ENCODE data around the gene ATP6V0E2.

ATP6V0E2 gene

GRCh38 chr7:149877890-149878522 is 4.2 kb downstream of the ATP6V0E2 start:
- Histone ChIP-seq H3K36me3 (replicated peaks in 1 of 2; ENCODE audit: control insufficient read depth in 2 of 2, insufficient read depth in 2 of 2, low read length in 2 of 2) (peaks cover 2 to 19% of the 10 kb centered on the region in 2 donors), H2AFZ (ENCODE audit: low read length) (no peak overlapping the region), H3K4me3 (ENCODE audit: low read length in 2 of 2) (no peak overlapping the region), H2BK120ac (ENCODE audit: low read depth, low read length) (no peak overlapping the region), H3K79me1 (ENCODE audit: low read depth, low read length) (peaks cover 4% of the 10 kb centered on the region), H2BK12ac (ENCODE audit: low read length) (no peak overlapping the region), H3K4ac (ENCODE audit: low read length) (no peak overlapping the region), H3K9ac (ENCODE audit: low read depth, low read length, poor library complexity) (no peak overlapping the region), H3K27me3 (ENCODE audit: control insufficient read depth in 3 of 3, insufficient read depth in 3 of 3, low read depth in 1 of 3, low read length in 3 of 3) (peaks cover 0 to 3% (median 0%) of the 10 kb centered on the region in 3 experiments), H3K27ac (replicated peaks; ENCODE audit: low read length) (no peak overlapping the region), H2BK5ac (ENCODE audit: low read length) (no peak overlapping the region), H4K91ac (ENCODE audit: low read depth, low read length, poor library complexity) (peak overlapping the region; percentile 85), H3K9me3 (replicated peaks in 1 of 2; ENCODE audit: control insufficient read depth in 2 of 2, insufficient read depth in 1 of 2, low read depth in 1 of 2, low read length in 2 of 2) (no peaks in the 10 kb centered on the region), H3K23ac (ENCODE audit: low read depth, low read length, poor library complexity) (no peak overlapping the region), H4K8ac (ENCODE audit: low read depth, low read length) (no peak overlapping the region), H3K4me2 (ENCODE audit: insufficient read depth, low read length, poor library complexity, severe bottlenecking) (no peak overlapping the region), H2AK5ac (ENCODE audit: low read depth, low read length) (no peak overlapping the region), H3K4me1 (ENCODE audit: control insufficient read depth in 2 of 2, insufficient read depth in 1 of 2, low read depth in 1 of 2, low read length in 2 of 2) (peaks cover 5 to 7% of the 10 kb centered on the region in 2 donors), H3K14ac (ENCODE audit: low read length) (peak overlapping the region; percentile 82), H2BK15ac (ENCODE audit: low read length) (no peak overlapping the region), H3K18ac (ENCODE audit: low read length) (no peak overlapping the region)
- no peak for DNase-seq (ENCODE audit: low spot score)
- WGBS, 2 donors (ENCODE audit: extremely low coverage in 2 of 2, insufficient read length in 2 of 2, insufficient replicate concordance in 1 of 2): no CpG with 5 or more reads among the region's 16 CpGs

GRCh38 chr7:149878523-149878921 is 4.8 kb downstream of the ATP6V0E2 start:
- Histone ChIP-seq H2AK5ac (ENCODE audit: low read depth, low read length) (no peak overlapping the region), H2BK12ac (ENCODE audit: low read length) (no peak overlapping the region), H3K14ac (ENCODE audit: low read length) (no peak overlapping the region), H3K4ac (ENCODE audit: low read length) (no peak overlapping the region), H2BK5ac (ENCODE audit: low read length) (no peak overlapping the region), H3K23ac (ENCODE audit: low read depth, low read length, poor library complexity) (no peak overlapping the region), H2AFZ (ENCODE audit: low read length) (no peak overlapping the region), H3K27ac (replicated peaks; ENCODE audit: low read length) (no peak overlapping the region), H2BK120ac (ENCODE audit: low read depth, low read length) (no peak overlapping the region), H3K36me3 (replicated peaks in 1 of 2; ENCODE audit: control insufficient read depth in 2 of 2, insufficient read depth in 2 of 2, low read length in 2 of 2) (peaks cover 2 to 19% of the 10 kb centered on the region in 2 donors), H4K8ac (ENCODE audit: low read depth, low read length) (no peak overlapping the region), H3K27me3 (ENCODE audit: control insufficient read depth in 3 of 3, insufficient read depth in 3 of 3, low read depth in 1 of 3, low read length in 3 of 3) (peaks cover 0 to 3% (median 0%) of the 10 kb centered on the region in 3 experiments), H3K9ac (ENCODE audit: low read depth, low read length, poor library complexity) (no peak overlapping the region), H3K4me3 (ENCODE audit: low read length in 2 of 2) (no peak overlapping the region), H3K18ac (ENCODE audit: low read length) (no peak overlapping the region), H2BK15ac (ENCODE audit: low read length) (no peak overlapping the region), H3K4me2 (ENCODE audit: insufficient read depth, low read length, poor library complexity, severe bottlenecking) (no peak overlapping the region), H3K79me1 (ENCODE audit: low read depth, low read length) (peaks cover 4% of the 10 kb centered on the region), H4K91ac (ENCODE audit: low read depth, low read length, poor library complexity) (no peak overlapping the region), H3K4me1 (ENCODE audit: control insufficient read depth in 2 of 2, insufficient read depth in 1 of 2, low read depth in 1 of 2, low read length in 2 of 2) (peaks cover 5 to 7% of the 10 kb centered on the region in 2 donors), H3K9me3 (replicated peaks in 1 of 2; ENCODE audit: control insufficient read depth in 2 of 2, insufficient read depth in 1 of 2, low read depth in 1 of 2, low read length in 2 of 2) (no peaks in the 10 kb centered on the region)
- DNase-seq (ENCODE audit: low spot score): no peak
- no CpG with 5 or more reads among the region's 13 CpGs for WGBS, 2 donors (ENCODE audit: extremely low coverage in 2 of 2, insufficient read length in 2 of 2, insufficient replicate concordance in 1 of 2)

DNA sequence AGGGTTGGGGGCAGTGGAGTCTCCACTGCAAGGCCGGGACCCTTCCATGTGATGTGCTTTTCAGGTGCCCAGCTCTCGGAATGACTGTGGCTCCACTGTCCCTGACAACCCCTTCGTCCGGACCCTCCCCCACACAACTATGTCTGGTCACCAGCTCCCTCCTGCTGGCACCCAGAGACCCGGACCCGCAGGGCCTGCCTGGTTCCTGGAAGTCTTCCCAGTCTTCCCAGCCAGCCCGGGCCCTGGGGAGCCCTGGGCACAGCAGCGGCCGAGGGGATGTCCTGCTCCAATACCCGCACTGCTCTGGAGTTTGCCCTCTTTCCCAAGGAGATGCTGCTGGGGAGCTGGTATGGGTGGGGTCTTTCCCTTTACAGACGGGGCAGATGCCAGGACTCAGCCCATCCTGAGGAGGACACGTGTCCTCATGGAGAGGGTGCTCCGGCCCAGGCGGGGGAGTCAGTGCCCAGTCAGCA is 5.5 kb downstream of the ATP6V0E2 start:
- no peak overlapping the region for H2BK12ac ChIP-seq (ENCODE audit: low read length)
- no peak overlapping the region for H3K27ac ChIP-seq (replicated peaks; ENCODE audit: low read length)
- peaks cover 6% of the 10 kb centered on the region in 2 donors for H3K4me1 ChIP-seq (ENCODE audit: control insufficient read depth in 2 of 2, insufficient read depth in 1 of 2, low read depth in 1 of 2, low read length in 2 of 2)
- H2AK5ac ChIP-seq (ENCODE audit: low read depth, low read length): no peak overlapping the region
- WGBS, 2 donors (ENCODE audit: extremely low coverage in 2 of 2, insufficient read length in 2 of 2, insufficient replicate concordance in 1 of 2): no CpG with 5 or more reads among the region's 14 CpGs
- DNase-seq (ENCODE audit: low spot score): no peak
- H3K27me3 ChIP-seq (ENCODE audit: control insufficient read depth in 3 of 3, insufficient read depth in 3 of 3, low read depth in 1 of 3, low read length in 3 of 3): peaks cover 0 to 2% (median 0%) of the 10 kb centered on the region in 3 experiments
- no peak overlapping the region for H3K9ac ChIP-seq (ENCODE audit: low read depth, low read length, poor library complexity)
- H4K91ac ChIP-seq (ENCODE audit: low read depth, low read length, poor library complexity): no peak overlapping the region
- no peak overlapping the region for H3K4me2 ChIP-seq (ENCODE audit: insufficient read depth, low read length, poor library complexity, severe bottlenecking)
- H3K36me3 ChIP-seq (replicated peaks in 1 of 2; ENCODE audit: control insufficient read depth in 2 of 2, insufficient read depth in 2 of 2, low read length in 2 of 2): peaks cover 2 to 19% of the 10 kb centered on the region in 2 donors
- no peak overlapping the region for H2BK5ac ChIP-seq (ENCODE audit: low read length)
- H4K8ac ChIP-seq (ENCODE audit: low read depth, low read length): no peak overlapping the region
- H3K23ac ChIP-seq (ENCODE audit: low read depth, low read length, poor library complexity): no peak overlapping the region
- H2BK15ac ChIP-seq (ENCODE audit: low read length): no peak overlapping the region
- no peaks in the 10 kb centered on the region for H3K9me3 ChIP-seq (replicated peaks in 1 of 2; ENCODE audit: control insufficient read depth in 2 of 2, insufficient read depth in 1 of 2, low read depth in 1 of 2, low read length in 2 of 2)
- H2BK120ac ChIP-seq (ENCODE audit: low read depth, low read length): no peak overlapping the region
- H3K14ac ChIP-seq (ENCODE audit: low read length): no peak overlapping the region
- H3K4me3 ChIP-seq (ENCODE audit: low read length in 2 of 2): no peak overlapping the region
- H3K4ac ChIP-seq (ENCODE audit: low read length): no peak overlapping the region
- no peak overlapping the region for H3K18ac ChIP-seq (ENCODE audit: low read length)
- H3K79me1 ChIP-seq (ENCODE audit: low read depth, low read length): peaks cover 2% of the 10 kb centered on the region
- H2AFZ ChIP-seq (ENCODE audit: low read length): no peak overlapping the region

- Histone ChIP-seq H3K4ac (ENCODE audit: low read length) (no peak overlapping the region), H3K9ac (ENCODE audit: low read depth, low read length, poor library complexity) (peak overlapping the region; percentile 38), H3K23ac (ENCODE audit: low read depth, low read length, poor library complexity) (peak overlapping the region; percentile 89), H2AFZ (ENCODE audit: low read length) (no peak overlapping the region), H2BK15ac (ENCODE audit: low read length) (no peak overlapping the region), H3K4me1 (ENCODE audit: control insufficient read depth in 2 of 2, insufficient read depth in 1 of 2, low read depth in 1 of 2, low read length in 2 of 2) (peaks cover 2 to 4% of the 10 kb centered on the region in 2 donors), H2BK12ac (ENCODE audit: low read length) (no peak overlapping the region), H3K4me3 (ENCODE audit: low read length in 2 of 2) (no peak overlapping the region), H2AK5ac (ENCODE audit: low read depth, low read length) (no peak overlapping the region), H4K91ac (ENCODE audit: low read depth, low read length, poor library complexity) (no peak overlapping the region), H3K4me2 (ENCODE audit: insufficient read depth, low read length, poor library complexity, severe bottlenecking) (no peak overlapping the region), H3K79me1 (ENCODE audit: low read depth, low read length) (peaks cover 2% of the 10 kb centered on the region), H3K14ac (ENCODE audit: low read length) (no peak overlapping the region), H2BK120ac (ENCODE audit: low read depth, low read length) (no peak overlapping the region), H3K27ac (replicated peaks; ENCODE audit: low read length) (no peak overlapping the region), H4K8ac (ENCODE audit: low read depth, low read length) (no peak overlapping the region), H3K18ac (ENCODE audit: low read length) (no peak overlapping the region), H3K36me3 (replicated peaks in 1 of 2; ENCODE audit: control insufficient read depth in 2 of 2, insufficient read depth in 2 of 2, low read length in 2 of 2) (peaks cover 2 to 19% of the 10 kb centered on the region in 2 donors), H3K9me3 (replicated peaks in 1 of 2; ENCODE audit: control insufficient read depth in 2 of 2, insufficient read depth in 1 of 2, low read depth in 1 of 2, low read length in 2 of 2) (no peaks in the 10 kb centered on the region), H3K27me3 (ENCODE audit: control insufficient read depth in 3 of 3, insufficient read depth in 3 of 3, low read depth in 1 of 3, low read length in 3 of 3) (no peaks in the 10 kb centered on the region), H2BK5ac (ENCODE audit: low read length) (no peak overlapping the region)
- DNase-seq (ENCODE audit: low spot score): no peak
- no CpG with 5 or more reads among the region's 16 CpGs for WGBS, 2 donors (ENCODE audit: extremely low coverage in 2 of 2, insufficient read length in 2 of 2, insufficient replicate concordance in 1 of 2)
These were observed 6.2 kb downstream of the ATP6V0E2 start for GRCh38 chr7:149879766-149880637.
